COR-L47 (cell line): ENCODE results near the gene L3MBTL2.
A peak's percentile ranks its signal among the peaks of the same experiment; 100 is the strongest.

Experiments
- DNase-seq: peaks from one replicate; lab custom pipeline; 2025; lab: John Stamatoyannopoulos, UW

The L3MBTL2 gene

DNA sequence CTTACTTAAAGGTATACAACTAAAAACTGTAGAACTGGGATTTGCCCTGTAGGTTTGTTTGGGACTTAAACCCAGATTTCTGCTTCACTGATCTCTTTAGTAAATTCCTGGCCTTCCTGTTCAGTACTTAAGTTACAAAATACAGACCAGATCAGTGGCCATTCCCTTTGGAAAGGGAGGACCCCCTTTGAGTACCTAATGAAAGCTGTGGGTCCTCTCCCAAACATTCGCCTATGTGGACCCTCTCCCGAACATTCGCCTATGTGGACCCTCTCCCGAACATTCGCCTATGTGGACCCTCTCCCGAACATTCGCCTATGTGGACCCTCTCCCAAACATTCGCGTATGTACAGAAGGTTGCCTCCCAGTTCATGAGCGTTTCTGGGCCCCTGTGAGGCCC lies 10.3 kb downstream of the L3MBTL2 start:
- DNase-seq = no peak

DNA sequence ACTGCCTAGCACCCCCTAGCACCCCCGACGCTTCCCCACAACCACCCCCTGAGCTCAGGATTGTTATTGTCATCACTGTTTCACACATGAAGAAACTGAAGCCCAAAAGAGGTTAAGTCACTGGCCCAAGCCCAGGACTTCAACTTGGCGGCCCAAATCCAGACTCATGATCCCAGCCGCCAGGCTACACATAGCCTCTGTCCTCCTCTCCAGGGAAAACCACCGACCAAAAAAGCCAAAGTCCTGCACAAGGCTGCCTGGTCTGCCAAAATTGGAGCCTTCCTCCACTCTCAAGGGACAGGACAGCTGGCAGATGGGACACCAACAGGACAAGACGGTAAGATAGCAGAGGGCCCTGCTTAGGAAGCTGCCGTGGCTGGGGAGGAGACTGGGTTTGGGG lies 10.8 kb downstream of the L3MBTL2 start:
- no peak for DNase-seq

DNA sequence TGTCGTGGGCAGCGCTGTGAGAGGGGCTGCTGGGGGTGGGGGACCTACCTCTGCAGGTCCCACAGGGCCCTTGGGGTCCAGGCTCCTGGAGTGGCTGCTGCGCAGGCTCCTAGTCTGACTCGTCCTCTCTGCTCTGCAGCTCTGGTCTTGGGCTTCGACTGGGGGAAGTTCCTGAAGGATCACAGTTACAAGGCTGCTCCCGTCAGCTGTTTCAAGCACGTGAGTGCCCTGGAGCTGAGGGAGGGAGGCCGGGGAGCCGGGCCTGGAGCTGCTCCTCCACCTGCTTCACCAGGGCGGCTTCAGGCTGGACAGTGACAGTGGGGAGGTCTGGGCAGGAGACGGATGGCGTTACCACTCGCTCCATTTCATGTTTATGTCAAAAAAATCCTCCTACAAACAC lies 11.9 kb downstream of the L3MBTL2 start:
- no peak for DNase-seq

DNA sequence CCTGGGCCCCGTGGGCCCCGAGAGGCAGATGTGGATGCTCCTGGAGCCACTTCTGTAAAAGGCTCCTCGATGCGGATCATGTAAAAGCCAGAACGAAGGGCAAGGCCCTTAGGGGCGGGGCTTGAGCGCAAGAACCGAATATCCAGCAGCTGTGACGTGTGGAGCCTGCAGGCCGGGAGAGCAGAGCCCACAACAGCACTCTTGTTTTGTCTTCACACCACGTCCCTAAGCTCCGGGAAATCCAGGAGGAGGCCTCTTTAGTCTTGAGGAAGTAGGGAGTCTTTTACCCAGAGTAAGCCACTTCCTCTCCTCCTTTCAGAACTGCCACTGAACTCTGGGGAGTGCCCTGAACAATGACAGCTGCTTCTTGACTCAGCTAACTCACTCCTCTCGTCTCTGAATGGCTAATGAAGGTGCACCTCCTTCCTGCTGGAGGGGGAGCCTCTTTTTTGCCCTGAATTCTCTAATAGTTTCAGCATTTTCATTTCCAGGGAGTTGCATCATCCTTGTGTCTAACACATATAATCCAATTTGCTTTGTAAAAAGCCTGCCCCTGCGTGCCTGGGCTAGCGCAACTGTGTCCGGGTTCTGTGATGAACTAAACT lies 12.5 kb downstream of the L3MBTL2 start:
- no peak for DNase-seq

DNA sequence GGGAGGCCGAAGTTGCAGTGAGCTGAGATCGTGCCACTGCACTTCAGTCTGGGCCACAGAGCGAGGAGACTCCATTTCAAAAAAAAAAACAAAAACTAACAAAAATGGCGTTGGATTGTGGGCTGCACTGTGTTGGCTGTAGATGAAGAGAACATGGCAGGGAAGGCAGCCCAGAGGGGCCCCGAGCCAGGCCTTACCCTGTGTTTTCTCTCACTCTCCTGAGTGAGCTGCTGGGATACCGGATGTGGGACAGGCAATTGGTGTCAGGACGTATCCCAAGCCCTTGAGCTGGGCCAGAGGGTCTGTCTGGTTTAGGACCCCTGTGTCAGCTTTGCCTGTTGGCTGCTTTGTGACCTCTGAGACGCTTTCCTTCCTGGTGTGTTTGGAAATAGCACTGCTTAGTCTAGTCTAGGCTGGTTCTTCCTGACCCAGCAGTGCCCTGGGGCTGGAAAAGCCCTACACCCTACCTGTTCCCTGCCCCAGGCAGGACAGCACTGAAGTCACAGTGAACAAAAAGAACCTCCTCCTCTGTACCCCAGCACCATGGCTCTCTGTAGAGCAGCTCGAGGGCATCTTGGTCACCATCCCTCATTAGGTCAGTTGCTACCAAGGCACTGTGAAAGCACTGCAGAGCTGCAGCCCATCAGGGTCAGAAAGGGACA lies 17.9 kb downstream of the L3MBTL2 start:
- DNase-seq = no peak

DNA sequence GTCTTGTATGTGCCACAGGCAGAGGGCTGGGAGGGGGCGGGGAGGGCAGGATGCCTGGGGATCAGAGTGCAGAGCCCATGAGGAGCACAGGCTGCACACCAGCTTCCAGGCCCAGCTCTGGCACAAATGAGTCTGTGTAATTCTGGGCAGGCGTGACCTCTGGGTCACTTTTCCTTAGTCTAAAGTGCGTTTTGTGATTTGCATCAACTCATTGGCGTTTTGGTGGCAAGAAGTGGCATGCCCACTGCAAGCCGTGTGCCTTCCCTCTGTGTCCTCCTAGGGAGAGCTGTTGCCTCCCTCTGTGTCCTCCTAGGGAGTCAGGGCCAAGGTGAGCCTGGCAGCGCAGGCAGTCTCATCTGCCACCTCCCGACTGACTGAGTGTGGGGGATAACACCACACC lies 18.4 kb downstream of the L3MBTL2 start:
- no peak for DNase-seq

DNA sequence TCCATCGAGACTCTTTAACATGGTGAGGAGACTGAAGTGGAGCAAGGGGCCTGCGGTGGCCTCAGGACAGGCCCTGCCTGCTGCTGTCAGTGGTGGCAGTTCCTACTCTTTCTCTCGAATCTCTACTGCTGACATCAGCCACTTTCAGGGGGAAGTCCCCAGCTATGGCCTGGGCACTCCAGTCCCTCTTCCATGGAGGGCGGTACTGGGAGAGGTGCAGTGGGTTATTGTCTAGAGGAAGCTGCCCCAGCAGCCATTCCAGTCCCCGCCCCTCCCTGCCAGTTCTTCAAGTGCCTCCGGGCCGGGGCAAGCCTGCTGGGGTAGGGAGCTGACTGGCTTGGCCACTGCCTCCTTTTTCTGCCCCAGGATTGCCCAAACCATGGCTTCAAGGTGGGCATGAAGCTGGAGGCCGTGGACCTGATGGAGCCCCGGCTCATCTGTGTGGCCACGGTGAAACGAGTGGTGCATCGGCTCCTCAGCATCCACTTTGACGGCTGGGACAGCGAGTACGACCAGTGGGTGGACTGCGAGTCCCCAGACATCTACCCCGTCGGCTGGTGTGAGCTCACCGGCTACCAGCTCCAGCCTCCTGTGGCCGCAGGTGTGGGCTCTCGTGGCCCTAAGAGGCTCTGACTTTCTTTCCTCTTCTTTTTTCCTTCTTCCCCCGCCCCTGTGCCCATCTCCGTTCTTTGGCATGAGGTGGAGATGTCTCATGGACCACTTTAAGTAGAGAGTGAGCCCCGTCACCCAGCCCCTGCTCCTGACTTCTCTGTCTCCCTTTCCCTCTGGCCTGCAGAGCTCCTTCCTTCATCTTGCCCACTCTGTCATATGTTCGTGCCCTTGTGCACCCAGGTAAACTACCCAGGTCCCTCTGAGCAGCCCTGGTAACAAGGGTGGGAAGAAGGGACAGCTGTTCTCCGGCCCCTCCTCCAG lies 21.9 kb downstream of the L3MBTL2 start:
- no peak for DNase-seq

DNA sequence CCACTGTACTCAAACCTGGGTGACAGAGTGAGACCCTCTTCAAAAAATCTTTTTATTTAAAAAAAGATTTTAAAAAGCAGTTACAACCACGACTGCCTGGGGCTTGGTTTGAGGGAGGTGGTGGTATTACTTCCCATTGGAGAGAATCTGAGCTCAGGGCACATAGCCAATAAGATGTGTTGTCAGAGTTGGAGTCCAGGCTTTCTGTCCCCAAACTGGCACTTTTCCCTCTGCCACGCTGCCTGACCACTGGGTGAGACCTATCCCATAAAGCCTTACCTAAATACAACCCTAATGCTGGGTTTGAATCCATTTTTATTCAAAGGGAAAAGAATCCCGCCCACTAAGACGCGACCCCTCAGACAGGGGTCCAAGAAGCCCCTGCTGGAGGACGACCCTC lies 24.1 kb downstream of the L3MBTL2 start:
- DNase-seq = no peak

DNA sequence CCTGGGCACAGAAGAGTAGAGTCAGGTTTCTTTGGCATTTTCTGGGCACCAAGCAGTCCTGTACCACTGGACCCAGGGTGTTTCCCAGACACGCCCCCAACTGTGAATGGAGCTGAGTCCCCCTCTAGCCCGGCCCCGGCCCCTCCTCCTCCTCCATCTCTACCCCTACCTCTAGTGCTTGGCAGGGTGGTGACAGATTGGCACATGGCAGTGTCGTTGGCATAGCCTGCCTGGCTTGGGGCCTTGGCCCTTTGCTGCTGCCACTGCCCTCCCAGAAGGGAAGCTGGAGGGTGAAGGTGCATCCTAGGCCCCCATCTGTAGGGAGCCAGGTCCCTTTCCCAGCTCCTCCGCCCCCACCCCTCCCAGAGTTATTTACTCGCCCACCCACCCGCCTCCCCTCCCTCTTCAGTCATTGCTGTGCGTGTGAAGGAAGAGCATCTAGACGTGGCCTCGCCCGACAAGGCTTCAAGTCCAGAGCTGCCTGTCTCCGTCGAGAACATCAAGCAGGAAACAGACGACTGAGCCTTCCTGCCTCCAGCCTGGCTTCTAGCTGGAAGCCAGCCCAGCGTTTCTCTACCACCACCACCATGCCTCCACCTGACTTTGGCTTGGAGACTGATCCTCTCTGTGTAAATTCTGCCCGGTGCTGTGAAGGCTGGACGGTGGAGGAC lies 24.8 kb downstream of the L3MBTL2 start:
- no peak for DNase-seq

DNA sequence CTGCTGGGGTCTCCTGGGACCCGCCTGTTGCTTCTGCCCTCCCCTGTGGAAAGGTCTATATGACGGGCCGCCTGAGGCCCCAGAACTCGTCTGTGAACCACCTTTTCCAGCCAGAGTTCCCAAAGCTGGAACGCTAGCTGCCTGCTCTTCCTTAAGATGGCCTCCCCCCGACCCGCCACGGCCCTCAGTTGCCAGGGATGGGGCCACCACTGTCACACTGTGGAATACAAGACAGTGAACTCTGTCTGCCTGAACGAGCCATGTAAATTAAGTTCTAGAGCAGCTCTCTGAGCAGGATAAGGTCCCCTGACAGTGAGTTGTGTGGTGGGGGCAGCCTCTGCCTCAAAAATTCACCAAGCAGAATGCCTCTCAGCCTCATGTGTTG lies 25.3 kb downstream of the L3MBTL2 start:
- DNase-seq = no peak

DNA sequence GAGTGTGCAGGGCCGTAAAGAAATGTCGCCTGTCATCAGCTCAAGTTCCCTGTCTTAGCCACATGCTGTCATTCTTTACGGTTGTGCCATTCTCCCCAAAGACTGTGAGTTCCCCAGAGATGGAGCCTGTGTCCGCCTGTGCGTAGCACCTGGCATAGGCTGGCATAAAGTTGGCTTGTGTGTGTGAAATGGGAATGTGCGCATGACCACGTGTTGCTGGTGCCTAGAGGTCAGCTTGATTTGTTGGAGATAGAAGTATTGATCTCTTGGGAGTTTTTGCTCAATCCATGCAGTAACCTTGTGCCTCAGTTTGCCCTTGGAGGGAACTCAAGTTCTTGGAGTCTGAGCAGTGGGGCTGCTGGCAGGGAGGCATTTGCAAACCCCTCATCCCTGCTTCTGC lies 26.3 kb downstream of the L3MBTL2 start:
- DNase-seq = no peak

DNA sequence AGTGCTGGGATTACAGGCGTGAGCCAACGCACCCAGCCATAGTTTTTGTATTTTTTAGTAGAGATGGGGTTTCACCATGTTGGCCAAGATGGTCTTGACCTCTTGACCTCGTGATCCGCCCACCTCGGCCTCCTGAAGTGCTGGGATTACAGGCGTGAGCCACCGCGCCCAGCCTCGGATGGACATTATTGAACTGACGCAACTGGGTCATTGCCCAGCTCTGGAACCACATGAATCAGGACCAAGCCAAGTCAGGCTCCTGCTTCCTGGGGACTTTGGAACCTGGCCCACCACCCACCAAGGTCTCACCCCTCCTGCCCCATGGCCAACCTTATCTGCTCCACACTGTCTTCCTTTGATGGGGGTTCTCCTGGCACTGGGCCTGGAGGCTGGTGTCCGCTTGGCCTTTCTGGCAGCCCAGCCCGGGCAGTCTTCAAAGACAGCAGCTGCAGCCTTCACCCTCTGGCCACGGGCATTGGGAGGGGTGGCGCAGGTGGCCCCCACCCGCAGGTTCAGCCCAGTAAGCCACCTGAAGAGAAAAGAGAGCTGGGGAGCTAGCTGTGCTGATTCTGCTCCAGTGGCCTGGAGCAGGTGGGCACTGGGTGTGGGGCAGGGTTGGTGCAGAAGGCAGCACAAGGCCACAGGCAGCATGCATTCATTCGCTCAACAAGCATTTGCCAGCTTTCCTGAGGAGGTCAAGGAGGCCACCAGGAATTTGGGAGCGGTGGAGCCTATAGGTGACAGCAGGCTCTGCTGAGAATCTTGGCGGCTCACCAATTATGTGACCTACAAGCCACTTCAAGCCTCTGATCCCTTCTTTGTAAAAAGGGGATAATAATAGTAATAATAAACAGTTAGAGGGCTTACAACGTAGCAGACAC lies 29.9 kb downstream of the L3MBTL2 start:
- DNase-seq = no peak

DNA sequence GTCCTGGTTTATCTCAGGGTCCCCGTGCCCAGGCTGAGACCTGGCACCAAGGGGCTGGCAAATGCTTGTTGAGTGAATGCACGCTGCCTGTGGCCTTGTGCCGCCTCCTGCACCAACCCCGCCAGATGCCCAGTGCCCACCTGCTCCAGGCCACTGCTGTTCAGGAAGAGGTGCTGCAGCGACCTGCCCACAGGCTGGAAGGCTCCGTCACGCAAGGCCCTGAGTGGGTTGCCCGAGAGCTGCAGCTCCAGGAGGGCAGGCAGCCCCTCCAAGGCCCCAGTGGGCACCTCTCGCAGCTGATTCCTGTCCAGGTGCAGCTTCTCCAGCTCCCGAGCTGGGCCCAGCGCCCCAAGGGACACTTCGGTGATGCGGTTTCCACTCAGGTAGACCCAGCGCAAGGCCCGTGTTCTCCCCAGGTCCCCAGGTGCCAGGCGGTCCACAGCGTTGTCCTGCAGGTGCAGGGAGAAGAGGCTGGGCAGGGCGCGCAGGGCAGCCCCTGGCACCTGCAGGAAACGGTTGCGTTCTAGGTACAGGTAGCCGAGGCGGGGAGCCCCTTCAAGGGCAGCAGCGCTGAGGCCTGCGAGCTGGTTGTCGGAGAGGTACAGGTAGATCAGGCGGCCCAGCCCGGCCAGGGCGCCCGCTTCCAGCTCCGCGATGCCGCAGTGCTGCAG lies 32.1 kb downstream of the L3MBTL2 start:
- no peak for DNase-seq

DNA sequence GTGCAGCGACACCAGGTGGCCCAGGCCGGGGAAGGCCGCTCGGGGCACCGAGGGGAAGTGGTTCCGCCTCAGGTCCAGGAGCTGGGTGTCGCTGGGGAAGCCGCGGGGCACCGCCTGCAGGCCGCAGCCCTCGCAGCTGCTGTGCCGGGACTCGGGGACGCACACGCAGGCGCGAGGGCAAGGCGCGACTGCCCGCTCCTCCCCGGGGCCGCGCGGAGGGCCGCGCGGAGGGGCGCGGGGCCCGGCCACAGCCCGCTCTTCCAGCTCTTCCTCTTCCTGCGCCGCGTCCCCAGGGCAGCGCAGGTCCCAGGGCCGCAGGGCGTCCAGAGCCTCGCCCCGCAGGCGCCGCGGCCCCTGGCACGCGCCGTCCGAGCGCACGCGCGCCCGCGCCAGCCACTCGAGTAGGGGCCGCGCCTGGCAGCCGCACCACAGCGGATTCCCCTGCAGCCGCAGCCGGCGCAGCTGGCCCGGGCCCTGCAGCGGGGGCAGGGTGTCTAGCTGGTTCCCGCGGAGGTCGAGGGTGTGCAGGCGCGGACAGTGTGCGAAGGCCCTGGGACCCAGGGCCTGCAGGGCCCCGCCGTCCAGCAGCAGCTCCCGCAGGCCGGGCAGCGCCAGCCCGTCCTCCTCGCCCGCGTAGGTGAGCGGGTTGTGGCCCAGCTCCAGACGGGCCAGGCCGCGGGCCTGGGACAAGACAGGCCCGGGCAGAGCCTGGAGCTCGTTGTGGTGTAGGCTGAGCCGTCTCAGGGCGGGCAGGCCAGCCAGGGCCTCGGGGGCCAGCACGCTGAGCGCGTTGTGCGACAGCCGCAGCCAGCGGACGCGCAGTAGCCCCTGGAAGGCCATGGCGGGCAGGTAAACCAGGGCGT lies 32.8 kb downstream of the L3MBTL2 start:
- peak; percentile 29 for DNase-seq

DNA sequence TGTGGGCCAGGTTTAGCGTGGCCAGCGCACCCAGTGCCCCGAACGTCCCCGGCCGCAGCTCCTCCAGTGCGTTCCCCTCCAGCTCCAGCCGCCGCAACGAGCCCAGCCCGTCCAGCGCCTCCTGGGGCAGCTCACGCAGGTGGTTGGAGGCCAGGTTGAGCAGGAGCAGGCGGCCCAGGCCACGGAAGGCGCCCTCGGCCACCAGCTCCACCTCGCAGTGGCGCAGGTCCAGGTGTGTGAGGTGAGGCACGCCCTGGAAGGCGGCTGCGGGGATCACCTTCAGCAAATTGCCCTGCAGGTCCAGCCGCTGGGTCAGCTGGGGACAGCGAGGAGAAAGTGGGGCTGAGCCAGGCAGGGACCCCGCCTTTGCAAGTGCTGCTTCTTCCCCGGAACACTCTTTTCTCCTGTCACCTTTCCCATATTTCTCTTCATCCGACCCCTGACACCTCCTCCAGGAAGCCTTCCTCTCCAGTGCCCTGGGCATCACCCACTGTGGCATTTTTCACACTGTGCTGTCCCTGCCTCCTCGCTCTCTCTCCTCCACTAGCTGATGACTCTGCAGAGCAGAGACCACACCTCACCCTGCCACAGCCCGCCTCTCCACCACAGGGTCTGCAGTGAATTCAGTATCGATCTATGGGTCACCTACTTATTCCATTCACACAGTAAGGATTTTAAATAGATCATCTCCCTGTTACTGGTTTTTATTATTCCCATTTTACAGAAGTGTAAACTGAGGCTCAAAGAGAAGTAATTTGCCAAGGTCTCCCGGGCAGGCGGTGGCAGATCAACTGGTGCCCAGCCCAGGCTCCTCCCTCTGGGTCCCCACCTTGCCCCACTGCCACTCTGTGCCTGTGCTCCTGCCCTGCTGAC lies 33.7 kb downstream of the L3MBTL2 start:
- DNase-seq = no peak

DNA sequence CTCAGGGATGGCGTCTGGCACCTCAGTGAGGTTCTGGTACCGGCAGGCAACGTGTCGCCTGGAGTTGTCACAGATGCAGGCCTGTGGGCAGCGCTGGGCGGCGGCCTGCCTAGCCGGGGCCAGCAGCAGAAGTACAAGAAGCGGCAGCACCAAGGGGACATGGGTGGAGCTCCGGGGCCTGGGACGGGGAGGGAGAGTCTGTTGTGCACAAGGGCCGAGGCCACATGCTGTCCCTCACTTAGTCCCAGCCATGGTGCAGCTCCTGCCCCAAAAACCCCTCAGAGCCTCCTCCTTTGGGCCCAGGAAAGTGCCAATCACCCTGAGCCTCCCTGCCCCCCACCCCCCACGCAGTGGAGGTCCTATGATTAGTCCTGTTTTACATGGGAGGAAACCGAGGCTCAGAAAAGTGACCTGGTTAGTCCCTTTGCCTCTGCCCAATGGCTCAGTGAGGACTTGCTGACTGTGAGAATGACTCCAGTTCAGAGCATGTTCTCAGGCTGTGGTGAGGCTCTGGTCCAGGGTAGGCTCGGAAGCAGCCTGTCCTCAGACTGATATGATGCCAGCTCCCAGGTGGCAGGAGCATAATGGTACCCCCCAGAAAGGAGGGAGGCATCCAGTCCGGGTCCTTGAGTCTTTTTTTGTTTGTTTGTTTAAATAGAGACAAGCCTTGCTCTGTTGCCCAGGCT lies 34.5 kb downstream of the L3MBTL2 start:
- DNase-seq = no peak

DNA sequence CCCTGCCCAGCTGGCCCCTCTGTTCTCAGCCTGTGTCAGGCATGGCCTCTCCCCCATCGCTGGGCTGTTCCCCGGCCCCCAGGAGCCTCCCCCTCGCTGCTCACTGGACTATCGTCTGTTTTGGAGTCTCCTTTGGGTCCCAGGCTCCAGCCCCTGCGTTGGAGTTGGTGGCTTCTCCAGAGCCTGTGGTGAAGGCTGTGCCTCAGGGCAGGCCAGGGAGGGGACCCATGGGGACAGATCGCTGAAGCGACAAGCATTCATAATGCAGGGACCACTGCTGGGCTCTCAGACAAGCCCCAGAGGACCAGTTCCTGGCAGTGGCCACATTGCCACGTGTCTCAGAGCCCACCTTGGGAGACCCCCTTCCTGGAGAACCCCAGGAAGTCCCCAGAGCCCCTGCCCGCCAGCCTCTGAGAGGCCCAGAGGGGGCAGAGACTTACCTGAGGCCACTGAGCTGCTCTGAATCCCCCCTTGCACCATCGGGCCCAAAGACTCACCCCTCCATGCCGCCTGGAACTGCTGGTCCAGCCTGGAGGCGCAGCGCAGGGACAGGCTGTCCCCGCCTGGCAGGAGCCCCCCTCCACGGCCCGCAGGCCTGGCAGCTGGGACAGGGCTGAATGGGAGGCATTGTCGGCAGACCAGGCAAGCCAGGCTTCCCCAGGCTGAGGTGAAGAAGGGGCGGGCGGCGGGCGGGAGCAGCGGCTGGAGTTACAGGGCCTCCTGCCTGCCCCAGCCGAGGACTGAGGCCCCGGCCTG lies 35.4 kb downstream of the L3MBTL2 start, which contains the start of gene CHADL:
TSS of gene CHADL (minus strand) at position 555 of the 756 bp plus-strand sequence. CDS start at position 505, 50 bp downstream.
- no peak for DNase-seq
